BLaER1 (cell line): Measurements from ENCODE around the gene CMC2.
A peak's percentile ranks its signal among the peaks of the same experiment; 100 is the strongest.

ENCODE experiments used
- H3K27ac ChIP-seq: shearing (Covaris generic); formaldehyde crosslinking; 2 replicates; pipeline ENCODE4 v1.8.1; 2022
- H3K27me3 ChIP-seq: shearing (Covaris generic); formaldehyde crosslinking; 2 replicates; pipeline ENCODE4 v1.8.1; 2022
- H3K36me3 ChIP-seq: shearing (Covaris generic); formaldehyde crosslinking; 2 replicates; pipeline ENCODE4 v1.8.1; 2022
- H3K4me1 ChIP-seq: shearing (Covaris generic); formaldehyde crosslinking; 2 replicates; pipeline ENCODE4 v1.8.1; 2022
- H3K4me2 ChIP-seq: shearing (Covaris generic); formaldehyde crosslinking; 2 replicates; pipeline ENCODE4 v1.8.1; 2022
- H3K4me3 ChIP-seq: shearing (Covaris generic); formaldehyde crosslinking; 2 replicates; pipeline ENCODE4 v1.8.1; 2022
- H3K9ac ChIP-seq: shearing (Covaris generic); formaldehyde crosslinking; 2 replicates; pipeline ENCODE4 v1.8.1; 2022
- H3K9me3 ChIP-seq: shearing (Covaris generic); formaldehyde crosslinking; 2 replicates; pipeline ENCODE4 v1.8.1; 2022
- H4K20me1 ChIP-seq: shearing (Covaris generic); formaldehyde crosslinking; 2 replicates; pipeline ENCODE4 v1.8.1; 2022
- Cebpa-rat ChIP-seq: shearing (Covaris generic); IDR thresholded peaks from 2 replicates; pipeline ENCODE4 v1.8.1; 2022

CMC2 gene

GRCh38 chr16:81003610-81004460 is 2.9 kb downstream of the CMC2 start:
- Histone ChIP-seq H3K36me3 (peaks cover 11% of the 10 kb centered on the region; the same call in 1 of the 2 replicates), H3K4me2 (peak overlapping the region; percentile 77), H4K20me1 (peaks cover 24% of the 10 kb centered on the region), H3K27me3 (no peaks in the 10 kb centered on the region), H3K4me3 (peak overlapping the region; percentile 98), H3K9me3 (no peaks in the 10 kb centered on the region), H3K27ac (peak overlapping the region; percentile 57), H3K9ac (peak overlapping the region; percentile 63), H3K4me1 (peaks cover 38% of the 10 kb centered on the region)
- TF ChIP-seq Cebpa-rat: no peak

DNA sequence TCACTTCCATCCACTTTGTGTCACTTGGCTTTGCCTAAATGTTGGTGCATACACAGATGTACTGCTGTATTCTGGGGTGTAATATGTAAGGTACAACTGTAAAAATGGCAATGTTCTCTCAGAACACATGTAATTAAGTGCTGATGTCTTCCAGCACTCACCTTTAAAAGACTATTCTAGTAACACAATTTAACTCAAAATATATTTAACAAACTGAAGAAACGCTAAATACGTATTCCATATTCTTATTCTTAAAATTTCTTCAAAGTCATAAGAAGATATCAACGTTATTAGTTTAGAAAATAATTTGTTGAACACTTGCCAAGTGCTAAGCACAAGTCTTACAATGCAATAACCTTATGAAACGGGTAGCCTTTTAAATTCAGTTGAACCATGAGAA is 3.6 kb downstream of the CMC2 start:
- no peak overlapping the region for H3K27ac ChIP-seq
- peaks cover 17% of the 10 kb centered on the region for H4K20me1 ChIP-seq
- no peak overlapping the region for H3K9ac ChIP-seq
- H3K4me3 ChIP-seq: no peak overlapping the region
- H3K9me3 ChIP-seq: no peaks in the 10 kb centered on the region
- peaks cover 11% of the 10 kb centered on the region; the same call in 1 of the 2 replicates for H3K36me3 ChIP-seq
- H3K4me1 ChIP-seq: peaks cover 30% of the 10 kb centered on the region
- TF ChIP-seq Cebpa-rat: no peak
- 0 out of 2 replicates have a peak overlapping the region, but pooled peaks have one; percentile 77 for H3K4me2 ChIP-seq
- H3K27me3 ChIP-seq: no peaks in the 10 kb centered on the region

DNA sequence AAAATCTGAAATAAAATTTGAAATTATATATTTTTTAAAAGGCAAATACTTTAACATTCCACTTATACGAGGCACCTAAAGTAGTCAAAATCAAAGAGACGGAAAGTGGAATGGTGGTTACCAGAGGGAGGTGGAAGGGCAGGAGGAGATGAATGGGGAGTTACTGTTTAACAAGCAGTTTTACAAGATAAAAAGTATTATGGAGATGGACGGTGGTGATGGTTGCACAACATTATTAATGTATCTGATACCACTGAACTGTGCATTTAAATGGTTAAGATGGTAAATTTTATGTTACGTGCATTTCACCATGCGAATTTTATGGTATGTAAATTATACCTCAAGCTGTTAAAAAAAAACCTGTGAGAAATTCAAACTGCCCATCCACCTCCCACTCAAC is 5.4 kb downstream of the CMC2 start:
- Histone ChIP-seq H4K20me1 (peaks cover 14% of the 10 kb centered on the region; the same call in 1 of the 2 replicates), H3K9me3 (no peaks in the 10 kb centered on the region), H3K27me3 (no peaks in the 10 kb centered on the region), H3K36me3 (peaks cover 11% of the 10 kb centered on the region; the same call in 1 of the 2 replicates), H3K9ac (no peak overlapping the region), H3K4me3 (no peak overlapping the region), H3K27ac (no peak overlapping the region), H3K4me2 (no peak overlapping the region), H3K4me1 (peaks cover 41% of the 10 kb centered on the region)
- no peak for TF ChIP-seq Cebpa-rat

- no peak for TF ChIP-seq Cebpa-rat
- no peaks in the 10 kb centered on the region for H3K27me3 ChIP-seq
- H3K4me3 ChIP-seq: no peak overlapping the region
- H3K9ac ChIP-seq: no peak overlapping the region
- no peak overlapping the region for H3K4me2 ChIP-seq
- peaks cover 40% of the 10 kb centered on the region for H3K4me1 ChIP-seq
- 0 out of 2 replicates have a peak, but pooled peaks cover 9% of the 10 kb centered on the region for H4K20me1 ChIP-seq
- peaks cover 11% of the 10 kb centered on the region; the same call in 1 of the 2 replicates for H3K36me3 ChIP-seq
- H3K9me3 ChIP-seq: no peaks in the 10 kb centered on the region
- no peak overlapping the region for H3K27ac ChIP-seq
Observed at GRCh38 chr16:81000873-81001272, 5.8 kb downstream of the CMC2 start.

- Histone ChIP-seq H3K9me3 (no peaks in the 10 kb centered on the region), H3K9ac (no peak overlapping the region), H4K20me1 (no peaks in the 10 kb centered on the region), H3K36me3 (peaks cover 22% of the 10 kb centered on the region), H3K4me3 (no peak overlapping the region), H3K27ac (no peak overlapping the region), H3K27me3 (no peaks in the 10 kb centered on the region), H3K4me2 (peak overlapping the region; percentile 45), H3K4me1 (peaks cover 13% of the 10 kb centered on the region)
- TF ChIP-seq Cebpa-rat: no peak
Observed at GRCh38 chr16:80997964-80998620, 8.6 kb downstream of the CMC2 start.

DNA sequence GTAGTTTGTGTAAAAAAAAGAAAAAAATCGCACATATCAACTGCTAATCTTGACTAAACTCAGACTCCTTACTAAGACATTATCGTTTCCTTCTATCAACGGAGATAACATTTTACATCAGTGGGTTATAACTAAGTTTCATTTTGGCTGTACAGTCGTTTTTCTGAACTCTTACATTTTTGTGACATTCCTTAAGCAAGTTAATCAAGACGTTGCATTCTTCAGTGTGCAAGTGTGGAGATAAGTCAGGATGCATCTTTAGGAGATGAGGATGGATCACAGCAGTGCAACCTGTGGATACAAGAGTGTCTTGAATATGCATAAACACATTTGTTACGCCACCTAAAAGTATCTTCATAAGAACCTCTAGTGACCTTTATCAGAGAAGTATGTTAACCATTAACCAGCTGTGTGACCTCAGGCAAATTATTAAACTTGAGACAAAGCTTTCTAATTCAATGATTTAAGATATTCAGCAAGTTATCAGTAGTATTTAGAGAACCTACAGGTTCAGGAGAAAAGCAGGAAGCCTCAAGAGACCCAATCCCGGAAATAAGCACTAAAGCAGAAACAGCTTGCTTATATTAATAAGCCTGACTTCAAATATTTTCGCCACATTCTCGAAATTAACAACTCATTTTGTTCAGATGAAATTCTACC is 9.4 kb downstream of the CMC2 start:
- Histone ChIP-seq H3K36me3 (peaks cover 22% of the 10 kb centered on the region), H3K9ac (peak overlapping the region; percentile 16; the same call in 1 of the 2 replicates), H3K4me1 (peaks cover 13% of the 10 kb centered on the region), H3K4me3 (peak overlapping the region; percentile 7; the same call in 1 of the 2 replicates), H3K9me3 (no peaks in the 10 kb centered on the region), H3K27ac (no peak overlapping the region), H4K20me1 (no peaks in the 10 kb centered on the region), H3K27me3 (no peaks in the 10 kb centered on the region), H3K4me2 (peak overlapping the region; percentile 45)
- no peak for TF ChIP-seq Cebpa-rat

GRCh38 chr16:80996688-80997138 is 10.0 kb downstream of the CMC2 start:
- Histone ChIP-seq H3K4me3 (no peak overlapping the region), H3K4me1 (peaks cover 13% of the 10 kb centered on the region), H3K27ac (no peak overlapping the region), H4K20me1 (no peaks in the 10 kb centered on the region), H3K36me3 (peaks cover 23% of the 10 kb centered on the region), H3K4me2 (peak overlapping the region; percentile 45; the same call in 1 of the 2 replicates), H3K9ac (no peak overlapping the region), H3K9me3 (no peaks in the 10 kb centered on the region), H3K27me3 (no peaks in the 10 kb centered on the region)
- no peak for TF ChIP-seq Cebpa-rat

- Histone ChIP-seq H3K27ac (no peak overlapping the region), H3K36me3 (peaks cover 25% of the 10 kb centered on the region), H3K27me3 (no peaks in the 10 kb centered on the region), H3K9ac (no peak overlapping the region), H3K4me2 (no peak overlapping the region), H3K9me3 (no peaks in the 10 kb centered on the region), H4K20me1 (no peaks in the 10 kb centered on the region), H3K4me3 (no peak overlapping the region), H3K4me1 (peaks cover 13% of the 10 kb centered on the region)
- no peak for TF ChIP-seq Cebpa-rat
Observed at GRCh38 chr16:80994451-80994850, 12.2 kb downstream of the CMC2 start.

GRCh38 chr16:80993834-80994233 is 12.9 kb downstream of the CMC2 start:
- Histone ChIP-seq H3K4me3 (no peak overlapping the region), H4K20me1 (peaks cover 2% of the 10 kb centered on the region; the same call in 1 of the 2 replicates), H3K27me3 (no peaks in the 10 kb centered on the region), H3K9me3 (no peaks in the 10 kb centered on the region), H3K4me2 (no peak overlapping the region), H3K36me3 (peaks cover 25% of the 10 kb centered on the region), H3K9ac (no peak overlapping the region), H3K27ac (no peak overlapping the region), H3K4me1 (peaks cover 13% of the 10 kb centered on the region)
- no peak for TF ChIP-seq Cebpa-rat
